GM21528 (cell line): ENCODE results near the gene LRRC51.

Source experiments
- ATAC-seq: cut with Tn5 transposase; IDR thresholded peaks from one replicate; pipeline ENCODE4 v1.9.1; 2021; ENCODE audit warnings: mild to moderate bottlenecking, moderate library complexity; ENCODE audit not compliant: unreplicated experiment, low FRiP score

Gene LRRC51

GRCh38 chr11:72080326-72081183 lies at the start of gene LRRC51, which contains the start of gene NUMA1:
LRRC51 (plus strand) TSS chr11:72080850; CDS start chr11:72089084, 8,234 bp downstream.
NUMA1 (minus strand) TSS chr11:72080542; CDS start chr11:72035943, 44,599 bp downstream.
- peak; percentile 91 for ATAC-seq

GRCh38 chr11:72036687-72037086 lies 44.0 kb upstream of the LRRC51 start:
- no peak for ATAC-seq

- no peak for ATAC-seq
Observed at GRCh38 chr11:72037554-72038311, 42.9 kb upstream of the LRRC51 start.

- ATAC-seq = no peak
Observed at GRCh38 chr11:72038491-72038890, 42.2 kb upstream of the LRRC51 start.

- ATAC-seq = no peak
Observed at GRCh38 chr11:72039031-72039855, 41.4 kb upstream of the LRRC51 start.

GRCh38 chr11:72039856-72040401 lies 40.7 kb upstream of the LRRC51 start:
- ATAC-seq = no peak

- ATAC-seq = no peak
Observed at GRCh38 chr11:72040491-72041363, 39.9 kb upstream of the LRRC51 start.

- no peak for ATAC-seq
Observed at GRCh38 chr11:72041364-72042063, 39.1 kb upstream of the LRRC51 start.

- ATAC-seq = no peak
Observed at GRCh38 chr11:72042064-72042745, 38.4 kb upstream of the LRRC51 start.

- no peak for ATAC-seq
Observed at GRCh38 chr11:72045849-72046248, 34.8 kb upstream of the LRRC51 start.

- no peak for ATAC-seq
Observed at GRCh38 chr11:72048766-72049460, 31.7 kb upstream of the LRRC51 start.

GRCh38 chr11:72058416-72059034 lies 22.1 kb upstream of the LRRC51 start:
- ATAC-seq = no peak

- no peak for ATAC-seq
Observed at GRCh38 chr11:72061739-72062396, 18.8 kb upstream of the LRRC51 start.

GRCh38 chr11:72066855-72067254 lies 13.8 kb upstream of the LRRC51 start:
- ATAC-seq = no peak

- no peak for ATAC-seq
Observed at GRCh38 chr11:72067266-72067665, 13.4 kb upstream of the LRRC51 start.

GRCh38 chr11:72067676-72068075 lies 13.0 kb upstream of the LRRC51 start:
- no peak for ATAC-seq

- no peak for ATAC-seq
Observed at GRCh38 chr11:72069200-72069599, 11.4 kb upstream of the LRRC51 start.
